ENCODE measurements around the gene IL3RA. TPM values are rescaled to one million over a fixed set of nuclear protein-coding genes. Genes with fewer than 3 reads are reported as not detected.
"Not testable (repeated sequence)": the region's sequence is repeated elsewhere in the genome, so short reads cannot be mapped to it uniquely, and the experiment has no call there.

Gene IL3RA
- polyA plus RNA-seq, 1 of the 3 experiments (the other 2 are of a cell fraction), result not detected

DNA sequence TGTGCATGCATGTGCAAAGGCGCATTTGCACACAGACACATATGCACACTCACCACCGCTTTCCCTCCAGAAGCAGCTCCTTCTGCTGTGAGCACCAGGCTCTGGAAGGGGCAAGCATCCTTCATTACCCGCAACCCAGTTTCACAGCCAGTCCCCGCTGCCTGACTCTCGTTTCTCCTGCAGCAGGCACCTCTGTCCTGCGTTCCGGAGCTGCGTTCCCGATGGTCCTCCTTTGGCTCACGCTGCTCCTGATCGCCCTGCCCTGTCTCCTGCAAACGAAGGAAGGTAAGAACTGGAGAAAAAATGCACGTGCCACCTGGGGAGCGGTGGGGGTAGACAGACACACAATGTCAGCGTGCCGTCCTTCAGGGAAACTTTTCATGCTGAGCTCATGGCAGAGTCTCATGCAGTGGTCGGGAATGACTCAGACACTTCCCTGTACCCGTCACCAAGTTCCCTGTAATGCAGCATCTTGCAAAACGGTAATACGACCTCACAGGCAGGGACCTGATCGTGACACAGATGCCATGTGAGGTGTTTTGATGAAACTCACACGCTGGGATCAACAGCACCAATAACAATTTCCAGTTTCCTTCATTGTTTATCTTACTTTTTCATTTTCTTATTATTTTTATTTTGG lies 5.1 kb downstream of the IL3RA start:
- POLR2A ChIA-PET, result no interaction called here

GRCh38 chrX:1349606-1350005 lies 13.0 kb downstream of the IL3RA start:
- 58% methylated on average over 15 of the region's 15 CpGs for WGBS (ENCODE audit: low lambda C conversion rate)
- POLR2A ChIA-PET, result not testable (repeated sequence)

More for the DNA sequence above, 5.1 kb downstream of the IL3RA start:
- Histone ChIP-seq H3K4me2 (no peak overlapping the region), H3K27ac (ENCODE audit: low read depth in 2 of 2, low read length in 1 of 2) (no peak overlapping the region), H3K79me2 (ENCODE audit: insufficient read depth) (no peaks in the 10 kb centered on the region), H3K9me2 (no peaks in the 10 kb centered on the region), H3F3A (replicated peaks; ENCODE audit: insufficient read depth) (no peaks in the 10 kb centered on the region), H3K4me3 (ENCODE audit: low read depth in 2 of 2, low read length in 1 of 2) (no peak overlapping the region), H3K9ac (no peak overlapping the region), H3K36me3 (replicated peaks in 1 of 2; ENCODE audit: control insufficient read depth in 1 of 2, insufficient read depth in 2 of 2, low read length in 1 of 2) (no peaks in the 10 kb centered on the region), H3K9me3 (no peaks in the 10 kb centered on the region), H3K4me1 (ENCODE audit: control insufficient read depth in 1 of 2, insufficient read depth in 2 of 2, low read depth in 1 of 2, low read length in 1 of 2) (no peaks in the 10 kb centered on the region), H3K27me3 (ENCODE audit: insufficient read depth) (peaks cover 12% of the 10 kb centered on the region; the same call in 1 of the 2 replicates), H2AFZ (ENCODE audit: low read depth) (no peak overlapping the region), H4K20me1 (ENCODE audit: insufficient read depth) (no peaks in the 10 kb centered on the region)
- 44% methylated on average over 22 of the region's 22 CpGs for WGBS (ENCODE audit: low lambda C conversion rate)
- no peak for TF ChIP-seq IRF3 (IDR thresholded peaks at IDR 0.05; ENCODE audit: low read depth, low read length)
- no peak for TF ChIP-seq TAF1 (IDR thresholded peaks at IDR 0.05; ENCODE audit: borderline replicate concordance, low read depth, low read length)
- no peak for TF ChIP-seq JUND (IDR thresholded peaks at IDR 0.05)
- TF ChIP-seq POLR2AphosphoS5 (IDR thresholded peaks at IDR 0.05; ENCODE audit: low read depth, low read length), result no peak
- no peak for TF ChIP-seq TCF12 (IDR thresholded peaks at IDR 0.05)
- TF ChIP-seq YY1 (IDR thresholded peaks at IDR 0.05; ENCODE audit: low read depth), result no peak
- TF ChIP-seq, protein P1, sequence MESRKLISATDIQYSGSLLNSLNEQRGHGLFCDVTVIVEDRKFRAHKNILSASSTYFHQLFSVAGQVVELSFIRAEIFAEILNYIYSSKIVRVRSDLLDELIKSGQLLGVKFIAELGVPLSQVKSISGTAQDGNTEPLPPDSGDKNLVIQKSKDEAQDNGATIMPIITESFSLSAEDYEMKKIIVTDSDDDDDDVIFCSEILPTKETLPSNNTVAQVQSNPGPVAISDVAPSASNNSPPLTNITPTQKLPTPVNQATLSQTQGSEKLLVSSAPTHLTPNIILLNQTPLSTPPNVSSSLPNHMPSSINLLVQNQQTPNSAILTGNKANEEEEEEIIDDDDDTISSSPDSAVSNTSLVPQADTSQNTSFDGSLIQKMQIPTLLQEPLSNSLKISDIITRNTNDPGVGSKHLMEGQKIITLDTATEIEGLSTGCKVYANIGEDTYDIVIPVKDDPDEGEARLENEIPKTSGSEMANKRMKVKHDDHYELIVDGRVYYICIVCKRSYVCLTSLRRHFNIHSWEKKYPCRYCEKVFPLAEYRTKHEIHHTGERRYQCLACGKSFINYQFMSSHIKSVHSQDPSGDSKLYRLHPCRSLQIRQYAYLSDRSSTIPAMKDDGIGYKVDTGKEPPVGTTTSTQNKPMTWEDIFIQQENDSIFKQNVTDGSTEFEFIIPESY (IDR thresholded peaks at IDR 0.05; ENCODE audit: borderline replicate concordance, low read depth), result no peak
- TF ChIP-seq MEF2A (IDR thresholded peaks at IDR 0.05; ENCODE audit: borderline replicate concordance, low read depth), result no peak
- TF ChIP-seq, protein P2, sequence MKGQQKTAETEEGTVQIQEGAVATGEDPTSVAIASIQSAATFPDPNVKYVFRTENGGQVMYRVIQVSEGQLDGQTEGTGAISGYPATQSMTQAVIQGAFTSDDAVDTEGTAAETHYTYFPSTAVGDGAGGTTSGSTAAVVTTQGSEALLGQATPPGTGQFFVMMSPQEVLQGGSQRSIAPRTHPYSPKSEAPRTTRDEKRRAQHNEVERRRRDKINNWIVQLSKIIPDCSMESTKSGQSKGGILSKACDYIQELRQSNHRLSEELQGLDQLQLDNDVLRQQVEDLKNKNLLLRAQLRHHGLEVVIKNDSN (IDR thresholded peaks at IDR 0.05; ENCODE audit: borderline replicate concordance, low read depth), result no peak
- no peak for TF ChIP-seq FOXJ3 (CRISPR knock-in tag; IDR thresholded peaks at IDR 0.05)
- no peak for TF ChIP-seq RXRA (IDR thresholded peaks at IDR 0.05; ENCODE audit: borderline replicate concordance, low read depth)
- TF ChIP-seq, protein P3, sequence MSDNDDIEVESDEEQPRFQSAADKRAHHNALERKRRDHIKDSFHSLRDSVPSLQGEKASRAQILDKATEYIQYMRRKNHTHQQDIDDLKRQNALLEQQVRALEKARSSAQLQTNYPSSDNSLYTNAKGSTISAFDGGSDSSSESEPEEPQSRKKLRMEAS (IDR thresholded peaks at IDR 0.05; ENCODE audit: low read depth), result no peak
- no peak for TF ChIP-seq GATA2 (CRISPR knock-in tag; IDR thresholded peaks at IDR 0.05)
- DNase-seq, result no peak
- CTCF ChIA-PET, result no interaction called here

More at GRCh38 chrX:1349606-1350005, 13.0 kb downstream of the IL3RA start:
- H3K9me3 ChIP-seq; H3K4me2 ChIP-seq; H3K79me2 ChIP-seq (ENCODE audit: insufficient read depth); CTCF ChIA-PET; DNase-seq; H3F3A ChIP-seq (replicated peaks; ENCODE audit: insufficient read depth); H3K9ac ChIP-seq; H3K27ac ChIP-seq (ENCODE audit: low read depth in 2 of 2, low read length in 1 of 2); H2AFZ ChIP-seq (ENCODE audit: low read depth); H3K9me2 ChIP-seq; H3K27me3 ChIP-seq (ENCODE audit: insufficient read depth); H4K20me1 ChIP-seq (ENCODE audit: insufficient read depth); H3K36me3 ChIP-seq (replicated peaks in 1 of 2; ENCODE audit: control insufficient read depth in 1 of 2, insufficient read depth in 2 of 2, low read length in 1 of 2); H3K4me1 ChIP-seq (ENCODE audit: control insufficient read depth in 1 of 2, insufficient read depth in 2 of 2, low read depth in 1 of 2, low read length in 1 of 2); H3K4me3 ChIP-seq (ENCODE audit: low read depth in 2 of 2, low read length in 1 of 2): not testable (repeated sequence)

All from SK-N-SH (cell line).